GM23338 (cell line): ENCODE measurements around the gene SLC25A47. TPM values are rescaled to one million over a fixed set of nuclear protein-coding genes. Genes with fewer than 3 reads are reported as not detected.

Experiments
- ATAC-seq: fragments of 200-7000 bp; cut with Tn5 transposase; 3 replicates; pipeline ENCODE4 v1.9.1; 2020
- DNase-seq: peaks from one replicate; pipeline ENCODE4 v3.0.0-alpha.2; 2015; ENCODE audit warnings: low spot score
- H2AFZ ChIP-seq: fragments of 200-600 bp; sonication (generic); 2 replicates; pipeline ENCODE4 v1.8.0; 2016; ENCODE audit warnings: antibody characterized with exemption, mild to moderate bottlenecking, moderate library complexity
- H3F3A ChIP-seq: fragments of 200-600 bp; sonication (generic); replicated peaks from 2 replicates; pipeline ENCODE4 v1.8.0; 2017; ENCODE audit warnings: antibody characterized with exemption, mixed run types, low read depth
- H3K27ac ChIP-seq: fragments of 200-600 bp; sonication (generic); 2 replicates; pipeline ENCODE4 v1.6.1; 2016; ENCODE audit warnings: low read depth
- H3K27me3 ChIP-seq: fragments of 200-600 bp; sonication (generic); 2 replicates; pipeline ENCODE4 v1.8.0; 2016; ENCODE audit warnings: mild to moderate bottlenecking, mixed run types, moderate library complexity; ENCODE audit not compliant: insufficient read depth
- H3K36me3 ChIP-seq: fragments of 200-600 bp; sonication (generic); 2 replicates; pipeline ENCODE4 v1.8.0; 2016; ENCODE audit warnings: mild to moderate bottlenecking; ENCODE audit not compliant: insufficient read depth
- H3K4me1 ChIP-seq: fragments of 200-600 bp; sonication (generic); 2 replicates; pipeline ENCODE4 v1.8.0; 2016; ENCODE audit warnings: mild to moderate bottlenecking, moderate library complexity; ENCODE audit not compliant: insufficient read depth
- H3K4me2 ChIP-seq: fragments of 200-600 bp; sonication (generic); 2 replicates; pipeline ENCODE4 v1.7.1; 2017; ENCODE audit warnings: mixed run types
- H3K4me3 ChIP-seq: fragments of 200-600 bp; sonication (generic); 2 replicates; pipeline ENCODE4 v1.6.1; 2016; ENCODE audit warnings: mixed run types
- H3K79me2 ChIP-seq: fragments of 200-600 bp; sonication (generic); replicated peaks from 2 replicates; pipeline ENCODE4 v1.8.0; 2017; ENCODE audit warnings: mild to moderate bottlenecking; ENCODE audit not compliant: insufficient read depth
- H3K9me2 ChIP-seq: fragments of 200-600 bp; sonication (generic); 2 replicates; pipeline ENCODE4 v1.8.0; 2017; ENCODE audit not compliant: insufficient read depth
- H4K20me1 ChIP-seq: fragments of 200-600 bp; sonication (generic); replicated peaks from 2 replicates; pipeline ENCODE4 v1.8.0; 2017; ENCODE audit warnings: mild to moderate bottlenecking; ENCODE audit not compliant: insufficient read depth
- H3K27ac Mint-ChIP-seq: 2 replicates; pipeline ENCODE4 v1.8.0; 2020; ENCODE audit warnings: inconsistent platforms, mild to moderate bottlenecking, moderate library complexity, mixed read lengths
- H3K27me3 Mint-ChIP-seq: 3 replicates; pipeline ENCODE4 v1.8.0; 2022; ENCODE audit warnings: low read depth, mild to moderate bottlenecking, moderate library complexity, mixed read lengths, inconsistent platforms; ENCODE audit not compliant: insufficient read depth, poor library complexity
- H3K36me3 Mint-ChIP-seq: 3 replicates; pipeline ENCODE4 v1.8.0; 2021; ENCODE audit warnings: low read depth, mild to moderate bottlenecking, inconsistent platforms, moderate library complexity, mixed read lengths
- H3K4me1 Mint-ChIP-seq: 3 replicates; pipeline ENCODE4 v1.8.0; 2020; ENCODE audit warnings: mild to moderate bottlenecking, inconsistent platforms, mixed read lengths
- H3K4me3 Mint-ChIP-seq: 3 replicates; pipeline ENCODE4 v1.8.0; 2021; ENCODE audit warnings: moderate library complexity, mild to moderate bottlenecking, inconsistent platforms, mixed read lengths
- H3K9me3 Mint-ChIP-seq: 3 replicates; pipeline ENCODE4 v1.8.0; 2020; ENCODE audit warnings: moderate library complexity, mild to moderate bottlenecking, inconsistent platforms, mixed read lengths
- CREB1 ChIP-seq: fragments of 250-450 bp; sonication (Bioruptor Pico); IDR thresholded peaks from 2 replicates; pipeline ENCODE4 v1.5.0; 2020; ENCODE audit warnings: low read depth, mild to moderate bottlenecking, moderate library complexity
- CTCF ChIP-seq, 2 experiments: fragments of 200-600 bp in 1 of 2; sonication (generic) in 1 of 2; conservative IDR thresholded peaks; 2 replicates each; pipeline versions ENCODE4 v1.5.1 to v1.6.1; 2016 to 2017; ENCODE audit warnings: antibody characterized with exemption in 2 of 2, low read depth in 2 of 2, mild to moderate bottlenecking in 2 of 2, moderate library complexity in 1 of 2
- ETS1 ChIP-seq: IDR thresholded peaks from 2 replicates; pipeline ENCODE4 v1.6.1; 2016; ENCODE audit warnings: antibody characterized with exemption
- EZH2phosphoT487 ChIP-seq: fragments of 200-600 bp; sonication (generic); IDR thresholded peaks from one replicate; pipeline ENCODE4 v1.8.1; 2018; ENCODE audit warnings: antibody characterized with exemption; ENCODE audit not compliant: unreplicated experiment
- JUNB ChIP-seq: IDR thresholded peaks from one replicate; pipeline ENCODE4 v1.6.1; 2016; ENCODE audit warnings: antibody characterized with exemption; ENCODE audit not compliant: unreplicated experiment
- NANOG ChIP-seq: IDR thresholded peaks from 2 replicates; pipeline ENCODE4 v1.6.1; 2016; ENCODE audit warnings: antibody characterized with exemption, borderline replicate concordance
- ZNF331 ChIP-seq: fragments of 250-450 bp; sonication (Bioruptor Pico); IDR thresholded peaks from 2 replicates; pipeline ENCODE4 v1.5.0; 2020; ENCODE audit warnings: low read depth, mild to moderate bottlenecking, moderate library complexity
- ZNF462 ChIP-seq: fragments of 250-450 bp; sonication (Bioruptor Pico); IDR thresholded peaks from 2 replicates; pipeline ENCODE4 v1.5.0; 2020; ENCODE audit warnings: mild to moderate bottlenecking, moderate library complexity
- polyA plus RNA-seq: library from polyadenylated mRNA; unstranded; fragments of >200 nt; fragmentation: Nextera tagmentation; extraction: Ambion mirVana; gene quantifications from 2 replicates; pipeline ENCODE4 v1.2.1, GENCODE V29; 2016
- total RNA-seq: library from RNA; depleted of rRNA; stranded (reverse); fragments of >200 nt; shearing (Covaris generic); gene quantifications from 2 replicates; pipeline ENCODE4 v1.2.3, GENCODE V29; 2014

SLC25A47 gene
- total and polyA plus RNA-seq, 2 experiments from 2014 or later, result not detected

- Histone ChIP-seq H3K27me3 (peaks cover 6% of the 10 kb centered on the region; the same call in 1 of the 2 replicates), H3K9me2 (no peaks in the 10 kb centered on the region), H3F3A (peaks cover 16% of the 10 kb centered on the region), H3K79me2 (peaks cover 32% of the 10 kb centered on the region), H3K4me1 (peaks cover 8% of the 10 kb centered on the region), H3K27ac (no peak overlapping the region), H3K36me3 (no peaks in the 10 kb centered on the region), H3K4me2 (peak overlapping the region; percentile 86), H4K20me1 (peaks cover 25% of the 10 kb centered on the region), H3K4me3 (peak overlapping the region; percentile 77), H2AFZ (peak overlapping the region; percentile 72; the same call in 1 of the 2 replicates)
- H3K27me3 Mint-ChIP-seq, result peaks cover 17% of the 10 kb centered on the region
- peak; percentile 69 for DNase-seq
- H3K9me3 Mint-ChIP-seq, result no peaks in the 10 kb centered on the region
- TF ChIP-seq NANOG (no peak), CTCF (conservative IDR thresholded peaks at IDR 0.05; ENCODE audit: low read depth in 2 of 2) (no peak)
- no peak overlapping the region for H3K27ac Mint-ChIP-seq
- H3K4me1 Mint-ChIP-seq, result peaks cover 55% of the 10 kb centered on the region
- peak overlapping the region; percentile 89 for H3K4me3 Mint-ChIP-seq
- peaks cover 8% of the 10 kb centered on the region for H3K36me3 Mint-ChIP-seq
- ATAC-seq, result peak; percentile 20
These were observed 16.0 kb upstream of the SLC25A47 start for GRCh38 chr14:100306998-100307765.

GRCh38 chr14:100307766-100308426, 15.2 kb upstream of the SLC25A47 start:
- no peak for TF ChIP-seq CREB1
- no peak for TF ChIP-seq JUNB
- no peak for TF ChIP-seq ZNF462 (CRISPR knock-in tag)
- no peak for TF ChIP-seq ETS1
- TF ChIP-seq NANOG, result no peak
- TF ChIP-seq EZH2phosphoT487, result no peak
- TF ChIP-seq ZNF331 (CRISPR knock-in tag), result no peak
- Histone ChIP-seq H4K20me1 (peaks cover 17% of the 10 kb centered on the region; the same call in 1 of the 2 replicates), H3K27ac (no peak overlapping the region), H3K27me3 (peaks cover 6% of the 10 kb centered on the region; the same call in 1 of the 2 replicates), H3K4me1 (peaks cover 12% of the 10 kb centered on the region), H3K4me3 (peak overlapping the region; percentile 77), H3K4me2 (peak overlapping the region; percentile 86), H2AFZ (no peak overlapping the region), H3F3A (peaks cover 16% of the 10 kb centered on the region), H3K9me2 (no peaks in the 10 kb centered on the region), H3K79me2 (peaks cover 25% of the 10 kb centered on the region), H3K36me3 (no peaks in the 10 kb centered on the region)
- no peak for DNase-seq
- peaks cover 20% of the 10 kb centered on the region for H3K27me3 Mint-ChIP-seq
- no peaks in the 10 kb centered on the region for H3K9me3 Mint-ChIP-seq
- H3K27ac Mint-ChIP-seq, result no peak overlapping the region
- peak overlapping the region; percentile 89 for H3K4me3 Mint-ChIP-seq
- H3K4me1 Mint-ChIP-seq, result peaks cover 57% of the 10 kb centered on the region
- H3K36me3 Mint-ChIP-seq, result peaks cover 3% of the 10 kb centered on the region
- ATAC-seq, result no peak
